Posterior cingulate gyrus (tissue), 11 donors: ENCODE results near the gene ARID1B.

Experiments used
- DNase-seq, 10 donors: peaks; one replicate each; pipeline versions ENCODE4 v3.0.0 to v3.0.0-alpha.2; 2020 to 2021; ENCODE audit warnings: mixed read lengths in 3 of 10
- intact Hi-C: fragments of 100-400 bp; cut with DNase I; formaldehyde crosslinking; loops from one replicate; pipeline ENCODE4 v1.15.1; 2023

The ARID1B gene

GRCh38 chr6:157253699-157254098, 476.5 kb downstream of the ARID1B start:
- peak in 2 of 10 donors; percentile 24 to 72 for DNase-seq
- intact Hi-C loops: no loop called here

- intact Hi-C loops: no loop called here
- DNase-seq: no peak
Measured at GRCh38 chr6:157254538-157254937, 477.4 kb downstream of the ARID1B start.

- intact Hi-C loops: no loop called here
Measured at GRCh38 chr6:157255079-157255478, 477.9 kb downstream of the ARID1B start.

GRCh38 chr6:157258878-157259277, 481.7 kb downstream of the ARID1B start:
- DNase-seq: peak in 3 of 10 donors; percentile 49 to 62 (median 52)
- intact Hi-C loops: no loop called here

More at GRCh38 chr6:157255079-157255478, 477.9 kb downstream of the ARID1B start:
- DNase-seq: peak in 2 of 10 donors; percentile 23 to 53

- DNase-seq: peak in 1 of 10 donors; percentile 27
- intact Hi-C loops: no loop called here
Measured at GRCh38 chr6:157259443-157259842, 482.3 kb downstream of the ARID1B start.
